Renal pelvis (tissue), 4 donors: Measurements from ENCODE around the gene GREB1L. TPM values are rescaled to one million over a fixed set of nuclear protein-coding genes. Genes with fewer than 3 reads are reported as not detected.

Experiments
- DNase-seq: peaks from one replicate; pipeline ENCODE4 v3.0.0-alpha.2; 2013
- polyA plus RNA-seq, 3 donors: library from polyadenylated mRNA; unstranded; fragments of 120-200 nt; gene quantifications; one replicate each; pipeline ENCODE4 v1.2.1, GENCODE V29; 2013; ENCODE audit not compliant: insufficient read length in 3 of 3

Gene GREB1L
- polyA plus RNA-seq, 3 donors = 1.7 to 5.1 (median 3.1) TPM

DNA sequence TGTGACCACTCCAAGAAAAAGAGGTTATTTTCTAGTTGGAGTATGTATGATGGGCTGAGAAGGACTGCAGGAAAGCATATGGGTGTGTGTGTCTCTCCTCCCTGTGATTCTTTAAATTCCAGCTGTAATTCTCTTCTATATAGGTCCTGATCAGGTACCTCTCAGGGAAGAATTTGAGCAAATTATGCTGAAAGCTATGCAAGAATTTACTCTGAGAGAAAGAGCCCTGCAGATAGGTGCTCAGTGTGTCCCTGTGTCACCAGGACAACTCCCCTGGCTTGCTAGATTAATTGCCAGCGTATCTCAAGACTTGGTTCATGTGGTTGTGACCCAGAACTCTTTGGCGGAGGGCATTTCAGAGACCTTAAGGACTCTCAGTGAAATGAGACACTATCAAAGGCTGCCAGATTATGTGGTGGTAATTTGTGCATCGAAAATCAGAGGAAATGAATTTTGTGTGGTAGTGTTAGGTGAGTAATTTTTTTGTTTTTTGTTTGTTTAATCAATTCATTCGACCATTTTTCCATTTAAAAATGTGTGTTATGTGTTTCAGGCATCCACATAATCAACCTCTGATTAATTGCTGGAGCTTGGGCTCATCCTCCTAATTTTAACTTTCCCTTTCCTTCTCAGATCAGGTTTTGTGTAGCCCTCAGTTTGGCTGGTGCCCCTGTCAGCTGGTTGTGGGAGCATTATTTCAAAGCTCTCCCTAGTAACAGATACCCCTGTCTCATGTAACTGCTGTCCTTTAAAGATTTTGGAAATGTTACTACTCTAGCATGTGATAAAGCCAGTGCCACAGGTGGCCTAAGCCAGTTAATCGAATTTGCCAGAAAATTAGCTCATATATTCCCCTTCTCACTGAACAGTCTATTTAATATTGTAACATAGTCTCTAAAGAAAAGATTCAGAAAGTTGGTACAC is 207.6 kb downstream of the GREB1L start:
- DNase-seq = no peak

- DNase-seq = no peak
Observed at GRCh38 chr18:21450503-21450902, 208.5 kb downstream of the GREB1L start.

DNA sequence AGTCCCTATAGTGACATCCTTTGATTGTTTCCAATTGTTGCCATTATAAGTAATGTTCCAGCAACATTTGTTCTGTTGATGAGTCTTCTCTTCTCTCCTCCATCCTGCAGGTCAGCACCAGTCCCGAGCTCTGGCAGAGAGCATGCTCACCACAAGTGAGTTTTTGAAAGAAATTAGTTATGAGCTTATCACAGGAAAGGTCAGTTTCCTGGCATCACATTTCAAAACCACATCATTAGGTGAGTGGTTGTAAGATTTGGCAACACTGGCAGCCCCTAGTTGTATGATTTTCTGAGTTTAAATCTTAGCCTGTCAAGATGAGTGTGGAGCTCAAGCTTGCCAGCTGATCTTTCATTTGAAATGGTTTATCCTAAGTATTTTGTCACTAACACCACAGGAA is 208.9 kb downstream of the GREB1L start:
- no peak for DNase-seq

DNA sequence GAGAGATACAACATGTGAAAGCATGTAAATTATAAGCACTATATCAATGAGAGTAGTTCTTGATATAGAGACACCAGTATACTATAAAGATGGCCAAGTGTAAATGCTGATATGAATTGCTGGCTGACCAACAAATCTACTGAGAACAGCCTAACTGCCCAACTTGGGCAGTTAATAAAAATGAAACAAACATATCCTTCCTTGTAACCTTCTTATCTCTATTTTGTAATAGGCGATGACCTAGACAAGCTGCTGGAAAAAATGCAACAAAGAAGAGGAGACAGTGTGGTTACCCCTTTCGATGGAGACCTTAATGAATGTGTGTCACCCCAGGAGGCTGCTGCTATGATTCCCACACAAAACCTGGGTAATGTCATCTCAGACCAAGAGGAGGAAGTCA is 209.8 kb downstream of the GREB1L start:
- DNase-seq = no peak

GRCh38 chr18:21452276-21452780 is 210.3 kb downstream of the GREB1L start:
- no peak for DNase-seq

- DNase-seq = no peak
Observed at GRCh38 chr18:21452796-21453510, 210.9 kb downstream of the GREB1L start.

- no peak for DNase-seq
Observed at GRCh38 chr18:21453511-21453901, 211.5 kb downstream of the GREB1L start.

DNA sequence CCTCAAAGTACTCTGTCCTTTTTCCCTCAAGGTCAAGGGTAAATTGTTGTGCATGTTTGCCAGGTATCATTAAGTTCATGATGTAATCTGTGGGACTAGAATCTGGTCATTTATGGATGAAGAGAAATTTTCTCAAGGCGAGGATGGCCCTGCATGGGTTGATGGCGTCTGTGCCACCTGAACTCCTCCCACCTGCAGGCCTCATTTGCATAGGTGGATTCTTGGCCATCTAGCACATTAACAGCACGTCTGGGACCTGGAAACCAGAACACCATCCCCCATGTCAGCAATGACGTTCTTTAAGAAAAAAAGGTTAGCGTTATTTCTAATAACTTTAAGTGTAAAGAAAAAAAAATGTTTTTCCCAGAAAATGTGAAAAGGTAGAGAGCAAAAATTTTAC is 212.7 kb downstream of the GREB1L start:
- DNase-seq = no peak

GRCh38 chr18:21456428-21457178 is 214.6 kb downstream of the GREB1L start:
- DNase-seq = no peak

DNA sequence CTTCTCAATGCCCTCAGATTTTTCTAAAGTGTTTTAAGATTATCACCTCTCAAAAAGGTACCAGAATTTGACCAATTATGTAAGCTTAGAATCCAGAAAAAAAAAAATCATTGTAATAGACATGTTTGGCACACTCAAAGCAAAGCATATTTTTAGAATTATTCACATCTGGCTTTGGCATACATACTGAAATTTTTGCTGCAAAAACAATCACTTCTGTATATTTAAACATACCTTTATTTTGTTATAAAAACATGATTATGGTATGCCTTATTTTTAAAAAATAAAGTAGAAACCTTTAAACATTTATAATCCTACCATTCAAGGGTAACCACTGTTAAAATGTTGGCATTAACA is 215.1 kb downstream of the GREB1L start:
- no peak for DNase-seq

GRCh38 chr18:21458310-21458709 is 216.3 kb downstream of the GREB1L start:
- no peak for DNase-seq

GRCh38 chr18:21458788-21459187 is 216.8 kb downstream of the GREB1L start:
- DNase-seq = no peak

- no peak for DNase-seq
Observed at GRCh38 chr18:21459706-21460286, 217.8 kb downstream of the GREB1L start.

GRCh38 chr18:21461460-21461859 is 219.4 kb downstream of the GREB1L start:
- DNase-seq = no peak

- DNase-seq = no peak
Observed at GRCh38 chr18:21463718-21464117, 221.7 kb downstream of the GREB1L start.

- DNase-seq = no peak
Observed at GRCh38 chr18:21468514-21469164, 226.6 kb downstream of the GREB1L start.

GRCh38 chr18:21472741-21473140 is 230.7 kb downstream of the GREB1L start:
- DNase-seq = peak; percentile 36

- no peak for DNase-seq
Observed at GRCh38 chr18:21474621-21475020, 232.6 kb downstream of the GREB1L start.

- no peak for DNase-seq
Observed at GRCh38 chr18:21479721-21480120, 237.7 kb downstream of the GREB1L start.

GRCh38 chr18:21481739-21482138 is 239.7 kb downstream of the GREB1L start:
- no peak for DNase-seq

- DNase-seq = no peak
Observed at GRCh38 chr18:21483051-21483450, 241.0 kb downstream of the GREB1L start.
